Measurements from ENCODE around the gene GABRB1. TPM values are rescaled to one million over a fixed set of nuclear protein-coding genes. Genes with fewer than 3 reads are reported as not detected.

The GABRB1 gene
- total RNA-seq, 1 experiment from 2014 or later, result not detected

GRCh38 chr4:47391256-47391655 lies 359.9 kb downstream of the GABRB1 start:
- Histone ChIP-seq H3K9ac (ENCODE audit: low read length) (no peak overlapping the region), H3K27me3 (ENCODE audit: insufficient read depth, low read length) (peaks cover 8% of the 10 kb centered on the region), H3K9me3 (ENCODE audit: control insufficient read depth in 1 of 2, insufficient read depth in 1 of 2, low read depth in 1 of 2, low read length in 2 of 2) (no peaks in the 10 kb centered on the region), H3K27ac (ENCODE audit: low read depth, low read length) (no peak overlapping the region), H3K9me2 (ENCODE audit: insufficient read depth) (no peaks in the 10 kb centered on the region), H2AFZ (ENCODE audit: low read depth, low read length, poor library complexity, severe bottlenecking) (no peak overlapping the region), H3K4me2 (ENCODE audit: low read length) (no peak overlapping the region), H3K36me3 (ENCODE audit: control insufficient read depth in 1 of 2, insufficient read depth in 2 of 2, low read length in 2 of 2) (no peaks in the 10 kb centered on the region), H3K4me3 (replicated peaks in 1 of 2; ENCODE audit: low read depth in 1 of 2, low read length in 2 of 2) (no peak overlapping the region), H3K4me1 (ENCODE audit: control insufficient read depth in 1 of 2, insufficient read depth in 2 of 2, low read length in 2 of 2) (no peaks in the 10 kb centered on the region), H3K79me2 (ENCODE audit: insufficient read depth, low read length) (no peaks in the 10 kb centered on the region), H4K20me1 (ENCODE audit: insufficient read depth) (no peaks in the 10 kb centered on the region)
- no peak for TF ChIP-seq CEBPB (IDR thresholded peaks at IDR 0.05; ENCODE audit: low read depth)
- ChIA-PET POLR2A (interaction anchor here (1.2 kb wide), 1 partner anchor 13 kb away, joined by 3 read pairs; no protein-coding TSS in a partner anchor), CTCF (no interaction called here), RAD21 (ENCODE audit: low non-redundant PET in 1 of 2, low total read pairs in 2 of 2, uncharacterized antibody in 2 of 2, unreplicated experiment in 2 of 2) (no interaction called here)
- DNase-seq (ENCODE audit: low read depth, low spot score), result no peak
- no TSS peak for BruUV-seq (replicated peaks)
- intact Hi-C loops (cut with micrococcal nuclease), result no loop called here
- no peak for ATAC-seq

GRCh38 chr4:47406408-47406807 lies 375.0 kb downstream of the GABRB1 start:
- TF ChIP-seq RAD21 (IDR thresholded peaks at IDR 0.05; ENCODE audit: low read depth), result no peak
- TF ChIP-seq TCF7L2 (IDR thresholded peaks at IDR 0.05; ENCODE audit: borderline replicate concordance, extremely low read depth, insufficient read depth, insufficient read length), result no peak
- no peak for TF ChIP-seq EGR1 (IDR thresholded peaks at IDR 0.05; ENCODE audit: low read depth)
- no peak for TF ChIP-seq ELF1 (IDR thresholded peaks at IDR 0.05; ENCODE audit: borderline replicate concordance, low read depth)
- TF ChIP-seq ATF3 (IDR thresholded peaks at IDR 0.05), result no peak
- no peak for TF ChIP-seq MAX (IDR thresholded peaks at IDR 0.05)
- no peak for TF ChIP-seq POLR2AphosphoS5 (IDR thresholded peaks at IDR 0.05; ENCODE audit: low read depth, low read length)
- TF ChIP-seq REST (IDR thresholded peaks at IDR 0.05; ENCODE audit: low read depth), result no peak
- no peak for TF ChIP-seq ZBTB33 (IDR thresholded peaks at IDR 0.05; ENCODE audit: extremely low read depth, insufficient replicate concordance, low read length)
- TF ChIP-seq JUND (IDR thresholded peaks at IDR 0.05), result no peak
- TF ChIP-seq YY1 (IDR thresholded peaks at IDR 0.05; ENCODE audit: extremely low read depth, insufficient replicate concordance, low read depth, low read length), result no peak
- TF ChIP-seq POLR2A (IDR thresholded peaks at IDR 0.05; ENCODE audit: borderline replicate concordance, extremely low read depth, insufficient read depth, insufficient read length), result no peak
- BruUV-seq (replicated peaks), result no TSS peak
- Histone ChIP-seq H3K4me1 (ENCODE audit: control insufficient read depth in 1 of 2, insufficient read depth in 2 of 2, low read length in 2 of 2) (no peaks in the 10 kb centered on the region), H3K27me3 (ENCODE audit: insufficient read depth, low read length) (peaks cover 60% of the 10 kb centered on the region), H3K79me2 (ENCODE audit: insufficient read depth, low read length) (no peaks in the 10 kb centered on the region), H3K36me3 (ENCODE audit: control insufficient read depth in 1 of 2, insufficient read depth in 2 of 2, low read length in 2 of 2) (no peaks in the 10 kb centered on the region), H3K27ac (ENCODE audit: low read depth, low read length) (no peak overlapping the region), H3K9me3 (ENCODE audit: control insufficient read depth in 1 of 2, insufficient read depth in 1 of 2, low read depth in 1 of 2, low read length in 2 of 2) (no peaks in the 10 kb centered on the region), H3K4me2 (ENCODE audit: low read length) (no peak overlapping the region), H2AFZ (ENCODE audit: low read depth, low read length, poor library complexity, severe bottlenecking) (no peak overlapping the region), H3K9ac (ENCODE audit: low read length) (no peak overlapping the region), H4K20me1 (ENCODE audit: insufficient read depth) (no peaks in the 10 kb centered on the region), H3K9me2 (ENCODE audit: insufficient read depth) (no peaks in the 10 kb centered on the region), H3K4me3 (replicated peaks in 1 of 2; ENCODE audit: low read depth in 1 of 2, low read length in 2 of 2) (no peak overlapping the region)
- ChIA-PET POLR2A (no interaction called here), CTCF (no interaction called here), RAD21 (ENCODE audit: low non-redundant PET in 1 of 2, low total read pairs in 2 of 2, uncharacterized antibody in 2 of 2, unreplicated experiment in 2 of 2) (no interaction called here)
- intact Hi-C loops (cut with micrococcal nuclease), result no loop called here
- DNase-seq (ENCODE audit: low read depth, low spot score) (no peak), ATAC-seq (no peak)

Data from HCT116 (cell line).